WI38 (cell line): Measurements from ENCODE around the gene MS4A6A.

Experiments
- H3K4me3 ChIP-seq: 2 replicates; pipeline ENCODE4 v1.5.1; 2011; ENCODE audit warnings: low read depth, mild to moderate bottlenecking, control low read depth, low read length
- CTCF ChIP-seq: IDR thresholded peaks from 2 replicates; pipeline ENCODE4 v1.5.1; 2012; ENCODE audit warnings: low read depth, mild to moderate bottlenecking, control low read depth, low read length

Gene MS4A6A

GRCh38 chr11:60182541-60183330 is at the start of gene MS4A6A:
TSS of gene MS4A6A (minus strand) at chr11:60183083. CDS start at chr11:60181727, 1,356 bp downstream.
- TF ChIP-seq CTCF = no peak
- H3K4me3 ChIP-seq = no peak within 1 kb of the TSS

GRCh38 chr11:60230681-60231080 is 47.8 kb upstream of the MS4A6A start:
- no peak for TF ChIP-seq CTCF
- no peak overlapping the region for H3K4me3 ChIP-seq

GRCh38 chr11:60222141-60222540 is 39.3 kb upstream of the MS4A6A start:
- H3K4me3 ChIP-seq = no peak overlapping the region
- no peak for TF ChIP-seq CTCF

GRCh38 chr11:60221692-60222091 is 38.8 kb upstream of the MS4A6A start:
- TF ChIP-seq CTCF = no peak
- H3K4me3 ChIP-seq = no peak overlapping the region

GRCh38 chr11:60221181-60221580 is 38.3 kb upstream of the MS4A6A start:
- no peak overlapping the region for H3K4me3 ChIP-seq
- TF ChIP-seq CTCF = no peak

GRCh38 chr11:60214386-60214785 is 31.5 kb upstream of the MS4A6A start:
- H3K4me3 ChIP-seq = no peak overlapping the region
- no peak for TF ChIP-seq CTCF

- no peak overlapping the region for H3K4me3 ChIP-seq
- TF ChIP-seq CTCF = no peak
These were observed 28.3 kb upstream of the MS4A6A start for GRCh38 chr11:60211206-60211605.
